ENCODE measurements around the gene ADAM23.

GRCh38 chr2:206521612-206522011 lies 78.3 kb downstream of the ADAM23 start:
- TF ChIP-seq CTCF (IDR thresholded peaks at IDR 0.05; ENCODE audit: low read length) (no peak), EZH2 (IDR thresholded peaks at IDR 0.05; ENCODE audit: borderline replicate concordance, low read length) (no peak)
